Immature natural killer cell (primary cell): ENCODE measurements around the gene KIAA2012. TPM values are rescaled to one million over a fixed set of nuclear protein-coding genes. Genes with fewer than 3 reads are reported as not detected.

Experiments
- DNase-seq, 3 donors: peaks; one replicate each; pipeline ENCODE4 v3.0.0; 2022; ENCODE audit warnings: mixed read lengths in 1 of 3
- H3K27ac Mint-ChIP-seq, 6 donors: one replicate each; pipeline ENCODE4 v1.8.0; 2020; ENCODE audit warnings: mixed read lengths in 6 of 6, mild to moderate bottlenecking in 5 of 6, inconsistent platforms in 4 of 6, moderate library complexity in 3 of 6
- H3K27me3 Mint-ChIP-seq, 3 donors: one replicate each; pipeline ENCODE4 v1.8.0; 2020 to 2021; ENCODE audit warnings: low read depth in 3 of 3, mild to moderate bottlenecking in 3 of 3, mixed read lengths in 3 of 3, moderate library complexity in 3 of 3, inconsistent platforms in 1 of 3
- H3K36me3 Mint-ChIP-seq, 3 donors: one replicate each; pipeline ENCODE4 v1.8.0; 2020; ENCODE audit warnings: mixed read lengths in 3 of 3, inconsistent platforms in 2 of 3, mild to moderate bottlenecking in 2 of 3
- H3K4me1 Mint-ChIP-seq, 2 donors: one replicate each; pipeline ENCODE4 v1.8.0; 2020; ENCODE audit warnings: inconsistent platforms in 2 of 2, mild to moderate bottlenecking in 2 of 2, mixed read lengths in 2 of 2, moderate library complexity in 1 of 2
- H3K4me3 Mint-ChIP-seq, 5 donors: one replicate each; pipeline ENCODE4 v1.8.0; 2020; ENCODE audit warnings: mild to moderate bottlenecking in 5 of 5, mixed read lengths in 5 of 5, inconsistent platforms in 3 of 5, moderate library complexity in 3 of 5
- H3K9me3 Mint-ChIP-seq, 6 donors: one replicate each; pipeline ENCODE4 v1.8.0; 2020; ENCODE audit warnings: mild to moderate bottlenecking in 6 of 6, mixed read lengths in 6 of 6, inconsistent platforms in 4 of 6, moderate library complexity in 3 of 6
- polyA plus RNA-seq, 3 donors: library from polyadenylated mRNA; unstranded; fragments of 300-500 nt; fragmentation: Illumina TruSeq; gene quantifications; one replicate each; pipeline ENCODE4 v1.2.3, GENCODE V29; 2021

Gene KIAA2012
- polyA plus RNA-seq, 3 donors from 2014 or later, result not detected

DNA sequence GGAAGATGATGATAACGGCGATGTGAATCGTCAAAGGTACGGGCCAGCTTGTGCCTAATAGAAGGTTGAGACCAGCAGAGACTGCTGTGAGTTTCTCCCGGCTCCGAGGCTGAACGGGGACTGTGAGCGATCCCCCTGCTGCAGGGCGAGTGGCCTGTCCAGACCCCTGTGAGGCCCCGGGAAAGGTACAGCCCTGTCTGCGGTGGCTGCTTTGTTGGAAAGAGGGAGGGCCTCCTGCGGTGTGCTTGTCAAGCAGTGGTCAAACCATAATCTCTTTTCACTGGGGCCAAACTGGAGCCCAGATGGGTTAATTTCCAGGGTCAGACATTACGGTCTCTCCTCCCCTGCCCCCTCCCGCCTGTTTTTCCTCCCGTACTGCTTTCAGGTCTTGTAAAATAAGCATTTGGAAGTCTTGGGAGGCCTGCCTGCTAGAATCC lies 36.4 kb upstream of the KIAA2012 start:
- no peak overlapping the region for H3K4me3 Mint-ChIP-seq
- no peak overlapping the region for H3K27ac Mint-ChIP-seq
- no peaks in the 10 kb centered on the region for H3K9me3 Mint-ChIP-seq
- H3K4me1 Mint-ChIP-seq, result peaks cover 12 to 13% of the 10 kb centered on the region in 2 donors
- no peak for DNase-seq
- H3K27me3 Mint-ChIP-seq, result peaks cover 14 to 27% (median 22%) of the 10 kb centered on the region in 3 donors
- no peaks in the 10 kb centered on the region for H3K36me3 Mint-ChIP-seq

DNA sequence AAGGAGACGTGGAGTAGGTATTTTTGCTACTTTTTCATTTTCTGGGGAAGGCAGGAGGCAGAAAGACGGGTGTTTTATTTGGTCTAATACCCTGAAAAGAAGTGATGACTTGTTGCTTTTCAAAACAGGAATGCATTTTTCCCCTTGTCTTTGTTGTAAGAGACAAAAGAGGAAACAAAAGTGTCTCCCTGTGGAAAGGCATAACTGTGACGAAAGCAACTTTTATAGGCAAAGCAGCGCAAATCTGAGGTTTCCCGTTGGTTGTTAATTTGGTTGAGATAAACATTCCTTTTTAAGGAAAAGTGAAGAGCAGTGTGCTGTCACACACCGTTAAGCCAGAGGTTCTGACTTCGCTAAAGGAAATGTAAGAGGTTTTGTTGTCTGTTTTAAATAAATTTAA lies 36.0 kb upstream of the KIAA2012 start:
- Mint-ChIP-seq H3K27me3 (peaks cover 14 to 23% (median 22%) of the 10 kb centered on the region in 3 donors), H3K4me3 (no peak overlapping the region), H3K9me3 (no peaks in the 10 kb centered on the region), H3K4me1 (peaks cover 8 to 11% of the 10 kb centered on the region in 2 donors), H3K36me3 (no peaks in the 10 kb centered on the region), H3K27ac (no peak overlapping the region)
- DNase-seq, result no peak

DNA sequence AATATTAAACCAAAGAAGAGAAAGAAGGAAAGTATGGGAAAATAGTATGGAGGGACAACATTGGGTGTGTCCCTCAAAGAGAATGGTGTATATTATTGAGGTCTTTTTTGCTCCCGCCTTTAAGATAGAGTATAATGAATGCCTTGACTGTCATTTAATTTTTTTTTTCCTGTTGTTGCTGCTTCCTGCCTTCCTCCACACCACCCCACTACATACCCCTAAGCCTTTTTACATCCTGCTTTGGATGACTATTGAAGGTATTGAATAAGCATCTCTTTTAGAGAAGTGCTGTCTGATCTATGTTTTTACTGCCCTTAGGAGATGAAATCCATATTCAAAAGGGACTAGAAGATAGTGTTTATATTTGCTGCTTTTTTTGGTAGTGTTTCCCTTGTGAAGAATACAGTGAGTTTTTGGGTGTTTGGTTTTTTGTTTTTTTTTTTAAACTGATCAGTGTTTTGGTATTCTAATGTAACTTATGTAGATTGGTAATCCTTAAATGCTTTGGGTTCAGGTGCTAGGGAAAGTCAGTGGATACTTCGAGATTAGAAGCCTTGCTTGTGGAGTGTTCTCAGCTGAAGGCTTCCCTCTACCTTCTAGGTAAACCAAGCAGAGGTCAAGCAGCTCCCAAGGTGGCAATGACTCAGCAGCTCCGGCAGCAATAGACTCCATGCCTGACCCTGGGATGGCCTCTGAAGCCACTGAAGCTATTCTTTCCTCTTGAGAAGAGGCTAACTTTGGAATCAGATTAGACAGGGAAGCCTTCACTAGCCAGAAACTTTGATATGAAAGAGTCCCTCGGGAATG lies 34.4 kb upstream of the KIAA2012 start:
- DNase-seq, result no peak
- no peak overlapping the region for H3K4me3 Mint-ChIP-seq
- H3K27me3 Mint-ChIP-seq, result peaks cover 10 to 18% (median 16%) of the 10 kb centered on the region in 3 donors
- peaks cover 0 to 4% of the 10 kb centered on the region in 2 donors for H3K4me1 Mint-ChIP-seq
- H3K9me3 Mint-ChIP-seq, result no peaks in the 10 kb centered on the region
- no peaks in the 10 kb centered on the region for H3K36me3 Mint-ChIP-seq
- H3K27ac Mint-ChIP-seq, result no peak overlapping the region

DNA sequence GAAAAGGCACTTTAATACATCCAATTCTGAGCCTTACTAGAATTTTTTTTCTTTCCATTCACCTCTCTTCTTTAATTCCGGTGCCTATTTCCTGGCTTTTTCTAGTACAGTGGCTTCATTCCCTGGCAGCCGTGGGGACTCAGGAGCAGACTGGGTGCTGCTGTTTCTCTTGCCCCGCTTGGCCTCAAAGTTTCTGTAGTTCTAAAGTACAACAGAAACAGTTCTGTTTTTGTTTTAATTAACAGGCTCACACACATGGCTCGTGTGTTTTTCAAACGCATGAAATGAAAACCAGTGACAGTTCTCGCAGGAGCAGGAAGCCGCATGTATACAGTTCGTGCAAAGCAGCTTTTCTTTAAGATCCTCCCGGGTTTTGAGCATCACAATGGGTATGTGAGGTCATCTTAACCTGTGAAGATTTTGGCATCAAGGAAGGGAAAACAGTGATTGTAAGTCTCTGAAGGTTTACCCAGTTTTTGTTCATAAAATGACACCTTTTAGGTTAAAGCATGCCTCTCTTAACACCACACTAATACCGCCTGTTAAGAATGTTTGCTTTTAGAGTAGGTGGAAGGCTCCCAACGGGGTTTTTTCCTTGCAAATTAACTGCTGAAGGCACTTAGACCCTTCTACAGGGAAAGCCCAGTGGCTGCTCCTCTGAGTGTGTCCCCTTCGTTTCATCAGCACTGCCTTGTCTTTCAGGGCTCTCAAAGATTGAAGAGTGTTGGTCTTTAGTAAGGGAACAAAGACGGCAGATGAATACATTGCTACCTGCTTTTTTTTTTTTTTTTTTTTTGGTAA lies 33.6 kb upstream of the KIAA2012 start:
- peaks cover 0 to 4% of the 10 kb centered on the region in 2 donors for H3K4me1 Mint-ChIP-seq
- H3K4me3 Mint-ChIP-seq, result no peak overlapping the region
- peaks cover 10 to 21% (median 16%) of the 10 kb centered on the region in 3 donors for H3K27me3 Mint-ChIP-seq
- H3K36me3 Mint-ChIP-seq, result no peaks in the 10 kb centered on the region
- DNase-seq, result no peak
- no peak overlapping the region for H3K27ac Mint-ChIP-seq
- no peaks in the 10 kb centered on the region for H3K9me3 Mint-ChIP-seq

DNA sequence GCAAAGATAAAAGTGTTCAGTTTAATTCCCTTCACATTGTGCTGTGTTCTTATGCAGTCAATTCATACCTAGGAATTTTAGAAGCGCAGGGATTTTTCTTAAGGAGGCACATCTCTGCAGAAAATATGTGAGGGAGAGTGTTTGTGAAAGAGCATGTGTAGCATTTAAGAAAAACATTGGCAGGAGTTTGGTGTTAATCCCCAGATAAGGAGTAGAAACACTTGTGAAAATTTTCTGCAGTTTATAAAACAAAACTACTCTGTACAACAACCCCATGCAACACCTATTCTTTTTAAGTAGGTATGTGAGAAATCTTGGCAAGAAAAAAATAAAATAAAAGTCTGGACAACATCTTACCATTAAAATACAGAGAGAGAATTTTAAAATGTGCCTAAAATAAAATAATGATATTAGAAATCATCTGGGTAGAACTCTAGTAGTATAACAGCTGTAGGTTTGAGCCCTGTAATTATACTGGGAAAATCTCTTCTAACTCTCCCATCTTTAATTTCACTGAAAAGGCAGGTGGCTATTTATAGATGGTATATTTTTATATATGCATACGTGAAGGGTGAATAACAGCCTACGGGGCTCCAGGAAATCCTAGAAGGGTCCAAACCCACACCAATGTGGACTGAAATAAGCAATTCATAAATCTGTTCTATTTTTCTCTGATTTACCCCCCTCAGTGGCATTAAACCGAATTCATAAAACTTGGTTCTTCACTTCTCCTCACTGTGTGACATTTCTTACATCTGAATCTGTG lies 32.8 kb upstream of the KIAA2012 start:
- Mint-ChIP-seq H3K27ac (no peak overlapping the region), H3K27me3 (peaks cover 10 to 28% (median 11%) of the 10 kb centered on the region in 3 donors), H3K4me1 (no peaks in the 10 kb centered on the region), H3K36me3 (no peaks in the 10 kb centered on the region), H3K9me3 (no peaks in the 10 kb centered on the region), H3K4me3 (no peak overlapping the region)
- DNase-seq, result no peak

DNA sequence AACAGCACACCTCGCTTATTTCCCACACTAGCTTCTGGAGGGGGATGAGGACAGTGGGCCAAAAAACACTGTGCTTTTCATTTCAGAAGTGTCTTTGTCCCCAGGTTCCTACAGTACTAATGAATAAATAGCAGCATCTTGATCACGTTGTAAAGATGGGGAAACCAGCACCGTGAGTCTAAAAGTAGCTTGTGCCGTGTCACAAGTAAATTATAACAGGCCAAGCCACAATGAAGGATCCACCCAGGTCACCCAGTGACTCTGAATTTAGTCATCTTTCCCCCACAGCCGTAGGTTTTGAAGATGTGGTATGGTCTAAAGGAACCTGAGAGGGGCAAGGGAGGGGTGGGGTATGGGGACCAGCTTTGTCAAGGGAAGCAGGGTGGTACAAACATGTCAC lies 30.6 kb upstream of the KIAA2012 start:
- Mint-ChIP-seq H3K36me3 (no peaks in the 10 kb centered on the region), H3K4me3 (no peak overlapping the region), H3K27ac (no peak overlapping the region), H3K4me1 (no peaks in the 10 kb centered on the region), H3K9me3 (peaks cover 0 to 1% (median 0%) of the 10 kb centered on the region in 6 donors), H3K27me3 (peaks cover 10 to 28% (median 14%) of the 10 kb centered on the region in 3 donors)
- DNase-seq, result no peak

DNA sequence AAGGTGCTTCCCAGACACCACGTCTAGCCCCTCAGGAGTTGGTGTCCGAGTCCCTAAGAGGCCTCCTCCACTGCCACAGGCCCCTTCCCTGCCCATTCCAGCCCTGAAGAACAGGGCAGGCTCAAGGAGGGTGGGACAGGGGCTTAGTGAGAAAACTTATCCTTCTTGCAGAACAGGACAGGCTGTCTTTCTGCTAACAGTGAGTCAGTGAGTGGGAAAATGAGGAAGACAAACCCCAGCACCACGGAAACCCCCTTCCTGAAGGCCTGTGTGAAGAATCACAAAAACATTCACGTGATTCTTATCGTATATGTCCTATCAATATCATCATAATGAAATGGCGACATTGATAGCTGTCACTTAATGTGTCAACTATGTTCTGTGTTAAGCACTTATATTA lies 29.6 kb upstream of the KIAA2012 start:
- no peak for DNase-seq
- peaks cover 11 to 22% (median 13%) of the 10 kb centered on the region in 3 donors for H3K27me3 Mint-ChIP-seq
- no peak overlapping the region for H3K4me3 Mint-ChIP-seq
- H3K9me3 Mint-ChIP-seq, result peaks cover 0 to 3% (median 0%) of the 10 kb centered on the region in 6 donors
- H3K4me1 Mint-ChIP-seq, result no peaks in the 10 kb centered on the region
- H3K27ac Mint-ChIP-seq, result no peak overlapping the region
- H3K36me3 Mint-ChIP-seq, result no peaks in the 10 kb centered on the region

DNA sequence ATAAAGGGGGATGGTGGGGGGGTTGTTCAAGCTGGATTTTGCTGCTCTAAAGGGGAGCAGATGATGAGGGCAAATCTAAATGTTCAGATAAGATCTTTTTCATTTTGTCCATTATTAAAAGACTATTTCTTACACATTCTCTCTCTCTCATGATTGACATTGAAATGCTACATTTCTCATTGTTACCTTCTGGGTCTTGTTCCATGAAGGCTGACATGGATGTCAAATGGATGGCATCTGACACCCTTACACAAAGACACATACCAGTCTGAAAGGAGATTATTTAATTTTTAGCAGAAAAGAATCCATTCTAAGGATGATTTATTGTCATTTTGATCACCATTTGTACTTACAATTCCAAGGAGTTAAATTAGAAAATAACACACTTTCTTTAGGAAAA lies 28.3 kb upstream of the KIAA2012 start:
- Mint-ChIP-seq H3K36me3 (no peaks in the 10 kb centered on the region), H3K27ac (no peak overlapping the region), H3K9me3 (peaks cover 0 to 3% (median 0%) of the 10 kb centered on the region in 6 donors), H3K4me3 (no peak overlapping the region), H3K4me1 (no peaks in the 10 kb centered on the region), H3K27me3 (peaks cover 3 to 13% (median 5%) of the 10 kb centered on the region in 3 donors)
- DNase-seq, result no peak

DNA sequence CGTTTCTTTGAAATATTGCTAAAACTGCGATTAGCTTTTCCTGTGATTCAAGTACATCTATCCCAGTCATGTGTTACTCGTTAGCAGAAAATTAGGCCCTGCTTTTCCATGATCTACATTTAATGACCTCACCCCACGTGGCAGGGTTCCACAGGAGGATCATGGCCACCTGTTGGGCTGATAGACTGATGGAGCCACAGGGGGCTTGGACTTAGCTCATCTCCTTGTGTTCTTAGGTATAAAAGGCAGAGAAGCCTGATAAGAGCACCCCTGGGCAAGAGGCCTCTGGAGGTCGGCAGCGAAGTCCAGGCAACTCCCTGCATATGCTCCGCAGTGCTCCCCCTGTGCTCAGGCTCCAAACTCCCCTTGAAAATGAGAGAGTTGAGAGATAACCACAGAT lies 26.5 kb upstream of the KIAA2012 start:
- no peak for DNase-seq
- no peaks in the 10 kb centered on the region for H3K36me3 Mint-ChIP-seq

DNA sequence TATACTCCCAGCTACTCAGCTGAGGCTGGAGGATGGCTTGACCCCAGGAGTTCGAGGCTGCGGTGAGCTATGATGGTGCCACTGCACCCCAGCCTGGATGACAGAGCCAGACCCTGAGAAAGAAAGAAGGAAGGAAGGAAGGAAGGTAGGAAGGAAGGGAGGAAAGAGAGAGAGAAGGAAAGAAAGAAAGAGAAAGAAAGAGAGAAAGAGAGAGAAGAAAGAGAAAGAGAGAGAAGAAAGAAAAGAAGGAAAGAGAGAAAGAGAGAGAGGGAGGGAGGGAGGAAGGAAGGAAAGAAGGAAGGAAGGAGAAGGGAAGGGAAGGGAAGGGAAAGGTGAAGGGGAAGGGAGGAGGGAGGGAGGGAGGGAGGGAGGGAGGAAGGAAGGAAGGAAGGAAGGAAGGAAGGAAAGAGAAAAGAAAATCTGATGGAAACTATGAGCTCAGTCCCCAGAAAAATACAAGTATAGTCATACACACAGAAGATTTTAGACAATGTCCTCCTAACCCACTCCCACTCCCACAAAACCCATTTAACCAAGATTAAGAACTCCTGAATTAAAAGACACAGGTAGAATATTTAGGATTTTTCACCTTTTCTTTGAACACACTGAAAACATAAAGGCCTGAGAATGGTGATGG lies 23.8 kb upstream of the KIAA2012 start:
- no peak overlapping the region for H3K27ac Mint-ChIP-seq
- H3K4me3 Mint-ChIP-seq, result no peak overlapping the region
- no peaks in the 10 kb centered on the region for H3K4me1 Mint-ChIP-seq
- peaks cover 0 to 3% (median 0%) of the 10 kb centered on the region in 6 donors for H3K9me3 Mint-ChIP-seq
- H3K36me3 Mint-ChIP-seq, result no peaks in the 10 kb centered on the region
- DNase-seq, result no peak
- H3K27me3 Mint-ChIP-seq, result peaks cover 3 to 18% (median 9%) of the 10 kb centered on the region in 3 donors

More for the DNA sequence above, 26.5 kb upstream of the KIAA2012 start:
- Mint-ChIP-seq H3K4me1 (no peaks in the 10 kb centered on the region), H3K4me3 (no peak overlapping the region), H3K9me3 (peaks cover 0 to 3% (median 0%) of the 10 kb centered on the region in 6 donors), H3K27ac (no peak overlapping the region), H3K27me3 (peaks cover 5 to 15% (median 5%) of the 10 kb centered on the region in 3 donors)

DNA sequence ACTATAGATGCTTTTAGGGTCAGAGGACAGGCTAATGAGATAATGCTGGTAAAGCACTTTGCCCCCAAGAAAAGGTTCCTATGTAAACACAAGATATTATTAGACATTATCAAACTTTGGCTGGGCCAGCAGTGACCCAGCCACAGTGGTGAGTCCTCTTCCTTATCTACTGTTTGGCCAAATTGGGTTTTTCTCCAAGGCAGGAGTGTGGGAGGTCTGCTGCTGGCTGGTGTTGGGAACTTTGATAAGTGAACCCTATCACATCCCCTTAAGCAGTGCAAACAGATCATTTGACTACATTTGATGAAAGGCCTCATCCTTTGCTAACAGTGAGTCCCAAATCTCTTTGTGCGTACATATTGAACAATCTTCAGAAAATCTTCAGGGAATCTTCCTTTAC lies 23.2 kb upstream of the KIAA2012 start:
- Mint-ChIP-seq H3K4me3 (no peak overlapping the region), H3K4me1 (no peaks in the 10 kb centered on the region), H3K27me3 (peaks cover 6 to 17% (median 11%) of the 10 kb centered on the region in 3 donors), H3K27ac (no peak overlapping the region), H3K36me3 (no peaks in the 10 kb centered on the region), H3K9me3 (peaks cover 0 to 3% (median 0%) of the 10 kb centered on the region in 6 donors)
- no peak for DNase-seq

DNA sequence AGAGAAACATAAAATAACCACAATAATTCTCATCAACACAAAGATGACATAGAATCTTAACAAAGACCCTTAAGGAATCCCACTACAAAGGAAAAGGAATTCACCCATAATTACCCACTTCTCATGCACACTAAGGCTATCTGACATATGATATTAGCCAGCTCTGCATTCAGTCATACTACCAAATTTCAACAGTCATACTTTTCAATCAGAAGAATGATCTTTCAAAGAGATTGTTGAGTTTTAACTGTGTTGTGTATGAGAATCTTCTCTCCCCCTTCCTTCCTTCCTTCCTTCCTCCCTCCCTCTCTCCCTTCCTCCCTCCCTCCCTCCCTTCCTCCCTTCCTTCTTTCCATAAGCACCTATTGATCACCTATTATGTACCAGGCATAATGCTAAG lies 22.4 kb upstream of the KIAA2012 start:
- no peaks in the 10 kb centered on the region for H3K36me3 Mint-ChIP-seq
- peaks cover 7 to 13% (median 11%) of the 10 kb centered on the region in 3 donors for H3K27me3 Mint-ChIP-seq
- H3K4me3 Mint-ChIP-seq, result no peak overlapping the region
- H3K4me1 Mint-ChIP-seq, result no peaks in the 10 kb centered on the region
- peaks cover 0 to 3% (median 0%) of the 10 kb centered on the region in 6 donors for H3K9me3 Mint-ChIP-seq
- DNase-seq, result no peak
- no peak overlapping the region for H3K27ac Mint-ChIP-seq

DNA sequence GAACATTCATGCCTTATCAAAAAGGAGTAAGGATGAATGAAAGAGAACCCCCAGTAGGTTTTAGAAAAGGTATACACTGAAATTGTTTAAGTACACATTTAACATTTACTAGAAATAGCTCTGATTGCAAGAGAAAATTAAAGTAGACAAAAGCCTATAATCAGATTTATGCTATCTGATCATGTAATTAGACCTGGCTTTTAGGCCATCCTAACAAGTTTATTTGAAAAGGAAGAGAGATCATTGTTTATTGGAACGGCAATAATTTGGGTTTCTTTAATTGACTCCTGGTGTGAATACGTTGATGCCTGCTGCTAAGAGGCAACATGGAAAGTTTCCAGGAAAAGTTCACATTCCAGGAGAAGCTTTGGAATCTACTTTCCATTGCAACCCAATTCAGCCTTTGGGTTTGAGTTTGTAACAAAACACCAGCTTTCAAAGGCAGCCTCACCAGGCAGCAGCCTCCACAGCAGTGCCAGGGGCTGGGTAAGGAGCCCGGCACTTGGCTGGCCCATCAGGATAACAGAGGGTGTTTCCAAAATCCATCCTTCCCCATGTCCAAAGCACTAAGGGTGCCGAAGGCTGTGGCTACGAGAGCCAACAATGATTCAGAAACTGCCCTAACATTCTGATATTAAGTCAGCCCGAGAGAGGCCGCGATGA lies 21.4 kb upstream of the KIAA2012 start:
- Mint-ChIP-seq H3K9me3 (peaks cover 0 to 3% (median 0%) of the 10 kb centered on the region in 6 donors), H3K36me3 (no peaks in the 10 kb centered on the region), H3K4me3 (no peak overlapping the region), H3K4me1 (no peaks in the 10 kb centered on the region), H3K27me3 (peaks cover 7 to 13% (median 13%) of the 10 kb centered on the region in 3 donors), H3K27ac (no peak overlapping the region)
- no peak for DNase-seq
